GM06990 (cell line): ENCODE measurements around the gene FKBP4.
A peak's percentile ranks its signal among the peaks of the same experiment; 100 is the strongest.

Source experiments
- DNase-seq: peaks from one replicate; pipeline ENCODE4 v3.0.0-alpha.2; 2011; ENCODE audit not compliant: insufficient read length; ENCODE audit errors: extremely low read depth
- H3K27me3 ChIP-seq: replicated peaks from 2 replicates; pipeline ENCODE4 v1.6.0; 2011; ENCODE audit warnings: low read length; ENCODE audit not compliant: control insufficient read depth, insufficient read depth
- H3K36me3 ChIP-seq: 2 replicates; pipeline ENCODE4 v1.5.1; 2011; ENCODE audit warnings: low read length; ENCODE audit not compliant: control insufficient read depth, insufficient read depth
- H3K4me3 ChIP-seq: replicated peaks from 2 replicates; pipeline ENCODE4 v1.5.1; 2011; ENCODE audit warnings: low read depth, mild to moderate bottlenecking, control low read depth, low read length
- CTCF ChIP-seq: IDR thresholded peaks from 2 replicates; pipeline ENCODE4 v1.5.1; 2011; ENCODE audit warnings: low read length, control low read depth, mild to moderate bottlenecking, inconsistent platforms; ENCODE audit not compliant: insufficient read depth, poor library complexity, severe bottlenecking

FKBP4 gene

GRCh38 chr12:2794736-2795289 lies at the start of gene FKBP4:
FKBP4 (plus strand) TSS chr12:2794970; CDS start chr12:2795140, 170 bp downstream.
- peak; percentile 87 for DNase-seq
- no peak for TF ChIP-seq CTCF
- Histone ChIP-seq H3K36me3 (peaks cover 8% of the 10 kb centered on the region), H3K27me3 (no peaks in the 10 kb centered on the region), H3K4me3 (peak within 1 kb of the TSS; percentile 92)

GRCh38 chr12:2745655-2746054 lies 49.1 kb upstream of the FKBP4 start:
- Histone ChIP-seq H3K27me3 (no peaks in the 10 kb centered on the region), H3K4me3 (no peak overlapping the region), H3K36me3 (no peaks in the 10 kb centered on the region)
- no peak for DNase-seq
- no peak for TF ChIP-seq CTCF

GRCh38 chr12:2749580-2749979 lies 45.2 kb upstream of the FKBP4 start:
- H3K27me3 ChIP-seq: no peaks in the 10 kb centered on the region; the same call in 1 of the 2 replicates
- no peak for DNase-seq
- no peaks in the 10 kb centered on the region for H3K36me3 ChIP-seq
- no peak overlapping the region for H3K4me3 ChIP-seq
- TF ChIP-seq CTCF: no peak

- no peak overlapping the region for H3K4me3 ChIP-seq
- H3K36me3 ChIP-seq: no peaks in the 10 kb centered on the region
- no peak for DNase-seq
- TF ChIP-seq CTCF: no peak
- H3K27me3 ChIP-seq: no peaks in the 10 kb centered on the region; the same call in 1 of the 2 replicates
Measured at GRCh38 chr12:2750185-2750584, 44.6 kb upstream of the FKBP4 start.

- DNase-seq: no peak
- H3K4me3 ChIP-seq: no peak overlapping the region
- TF ChIP-seq CTCF: no peak
- H3K27me3 ChIP-seq: no peaks in the 10 kb centered on the region; the same call in 1 of the 2 replicates
- no peaks in the 10 kb centered on the region for H3K36me3 ChIP-seq
Measured at GRCh38 chr12:2751230-2751629, 43.5 kb upstream of the FKBP4 start.

- no peak for DNase-seq
- H3K36me3 ChIP-seq: no peaks in the 10 kb centered on the region
- no peak overlapping the region for H3K4me3 ChIP-seq
- no peaks in the 10 kb centered on the region; the same call in 1 of the 2 replicates for H3K27me3 ChIP-seq
- no peak for TF ChIP-seq CTCF
Measured at GRCh38 chr12:2751686-2752085, 43.1 kb upstream of the FKBP4 start.
